GM13976 (cell line): ENCODE results near the gene LCE4A.

Experiments used
- DNase-seq: peaks from one replicate; pipeline ENCODE4 v3.0.0; 2012; ENCODE audit warnings: low spot score
- CTCF ChIP-seq: IDR thresholded peaks from 2 replicates; pipeline ENCODE4 v1.5.1; 2012; ENCODE audit warnings: borderline replicate concordance, mild to moderate bottlenecking; ENCODE audit not compliant: insufficient read depth; ENCODE audit errors: extremely low read depth, missing control alignments, control extremely low read depth
- in situ Hi-C: fragments of 300-500 bp; cut with MboI; formaldehyde crosslinking; loops from one replicate; pipeline ENCODE4 v1.12.0; 2022; ENCODE audit warnings: low sequenced_read_pairs, mixed read lengths, inconsistent platforms; ENCODE audit not compliant: unreplicated experiment

Gene LCE4A

GRCh38 chr1:152757747-152758146, 49.8 kb downstream of the LCE4A start, which contains the start of gene KPRP:
Gene KPRP (plus strand): TSS chr1:152758025. CDS start chr1:152759589, 1,564 bp downstream.
- TF ChIP-seq CTCF, result no peak

GRCh38 chr1:152758636-152759035, 50.7 kb downstream of the LCE4A start:
- TF ChIP-seq CTCF, result no peak
- no peak for DNase-seq
- in situ Hi-C loops, result no loop called here

More at GRCh38 chr1:152757747-152758146, 49.8 kb downstream of the LCE4A start, which contains the start of gene KPRP:
- in situ Hi-C loops, result no loop called here
- DNase-seq, result no peak
